AG04449 (cell line): ENCODE measurements around the gene CHST11.

Experiments used
- CTCF ChIA-PET: fragments of 350-600 bp; formaldehyde crosslinking; extraction: SDS; loops from one replicate; lab custom pipeline; 2021; ENCODE audit warnings: antibody characterized with exemption; lab: Yijun Ruan, JAX
- POLR2A ChIA-PET: fragments of 400-600, 350-600 bp; formaldehyde crosslinking; extraction: SDS; loops from one replicate; lab custom pipeline; 2020; ENCODE audit warnings: antibody characterized with exemption, inconsistent platforms; lab: Yijun Ruan, JAX
- DNase-seq: peaks from one replicate; pipeline ENCODE4 v3.0.0-alpha.2; 2010; ENCODE audit warnings: low read depth, low spot score
- H3K4me3 ChIP-seq: 2 replicates; pipeline ENCODE4 v1.5.1; 2011; ENCODE audit warnings: low read depth, mild to moderate bottlenecking, control low read depth, low read length
- TF ChIP-seq, protein P1 (sequence below): IDR thresholded peaks from one replicate; pipeline ENCODE4 v1.5.1; 2011; ENCODE audit warnings: mild to moderate bottlenecking, moderate library complexity, low read length, control low read depth, inconsistent platforms; ENCODE audit not compliant: insufficient read depth; ENCODE audit errors: missing control alignments

The CHST11 gene

GRCh38 chr12:104596898-104597843 is 140.4 kb downstream of the CHST11 start:
- DNase-seq, result no peak
- ChIA-PET POLR2A (no interaction called here), CTCF (interaction anchor here (1.2 kb wide), 1 partner anchor 280 kb away, joined by 6 read pairs; no protein-coding TSS in a partner anchor)
- H3K4me3 ChIP-seq, result no peak overlapping the region
- TF ChIP-seq, protein P1, sequence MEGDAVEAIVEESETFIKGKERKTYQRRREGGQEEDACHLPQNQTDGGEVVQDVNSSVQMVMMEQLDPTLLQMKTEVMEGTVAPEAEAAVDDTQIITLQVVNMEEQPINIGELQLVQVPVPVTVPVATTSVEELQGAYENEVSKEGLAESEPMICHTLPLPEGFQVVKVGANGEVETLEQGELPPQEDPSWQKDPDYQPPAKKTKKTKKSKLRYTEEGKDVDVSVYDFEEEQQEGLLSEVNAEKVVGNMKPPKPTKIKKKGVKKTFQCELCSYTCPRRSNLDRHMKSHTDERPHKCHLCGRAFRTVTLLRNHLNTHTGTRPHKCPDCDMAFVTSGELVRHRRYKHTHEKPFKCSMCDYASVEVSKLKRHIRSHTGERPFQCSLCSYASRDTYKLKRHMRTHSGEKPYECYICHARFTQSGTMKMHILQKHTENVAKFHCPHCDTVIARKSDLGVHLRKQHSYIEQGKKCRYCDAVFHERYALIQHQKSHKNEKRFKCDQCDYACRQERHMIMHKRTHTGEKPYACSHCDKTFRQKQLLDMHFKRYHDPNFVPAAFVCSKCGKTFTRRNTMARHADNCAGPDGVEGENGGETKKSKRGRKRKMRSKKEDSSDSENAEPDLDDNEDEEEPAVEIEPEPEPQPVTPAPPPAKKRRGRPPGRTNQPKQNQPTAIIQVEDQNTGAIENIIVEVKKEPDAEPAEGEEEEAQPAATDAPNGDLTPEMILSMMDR, result no peak

GRCh38 chr12:104598342-104599271 is 141.9 kb downstream of the CHST11 start:
- POLR2A ChIA-PET, result no interaction called here
- TF ChIP-seq, protein P1, result no peak
- CTCF ChIA-PET, result no interaction called here
- no peak overlapping the region for H3K4me3 ChIP-seq
- DNase-seq, result no peak

DNA sequence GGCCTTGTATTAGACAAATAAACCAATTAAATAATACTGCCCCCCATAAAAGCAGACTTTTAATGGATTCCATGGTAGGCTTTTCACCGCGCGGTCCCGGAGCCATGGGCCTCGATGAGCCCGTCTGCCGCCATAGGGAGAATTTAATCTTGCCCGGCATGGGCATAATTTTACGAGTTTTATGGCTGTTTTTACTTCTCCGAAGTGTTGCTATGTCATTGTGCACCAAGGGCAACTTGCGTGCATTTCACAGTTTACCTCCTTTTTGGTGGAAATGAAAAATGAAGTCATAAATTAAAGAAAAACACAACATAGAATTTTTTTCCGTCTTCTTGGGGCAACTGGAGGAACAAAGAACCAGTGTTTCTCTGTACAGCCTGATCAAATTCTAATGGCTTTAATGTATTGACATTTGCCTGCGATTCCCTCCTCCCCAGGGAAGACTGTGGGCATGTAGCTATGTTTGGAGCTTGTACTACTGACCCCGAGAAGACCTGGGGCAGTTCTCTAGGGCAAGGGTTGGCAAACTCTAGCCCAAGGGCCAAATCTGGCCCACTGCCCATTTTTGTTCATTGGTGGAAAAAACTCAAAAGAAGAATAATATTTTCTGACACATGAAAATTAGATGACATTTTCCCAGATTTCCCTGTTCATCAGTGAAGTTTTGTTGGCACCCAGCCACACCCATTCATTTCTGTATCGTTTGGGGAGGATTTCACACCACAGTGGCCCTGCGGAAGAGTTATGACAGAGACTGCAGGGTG is 142.7 kb downstream of the CHST11 start:
- CTCF ChIA-PET, result interaction anchor here (1.3 kb wide), 1 partner anchor 15 kb away, joined by 3 read pairs; no protein-coding TSS in a partner anchor

DNA sequence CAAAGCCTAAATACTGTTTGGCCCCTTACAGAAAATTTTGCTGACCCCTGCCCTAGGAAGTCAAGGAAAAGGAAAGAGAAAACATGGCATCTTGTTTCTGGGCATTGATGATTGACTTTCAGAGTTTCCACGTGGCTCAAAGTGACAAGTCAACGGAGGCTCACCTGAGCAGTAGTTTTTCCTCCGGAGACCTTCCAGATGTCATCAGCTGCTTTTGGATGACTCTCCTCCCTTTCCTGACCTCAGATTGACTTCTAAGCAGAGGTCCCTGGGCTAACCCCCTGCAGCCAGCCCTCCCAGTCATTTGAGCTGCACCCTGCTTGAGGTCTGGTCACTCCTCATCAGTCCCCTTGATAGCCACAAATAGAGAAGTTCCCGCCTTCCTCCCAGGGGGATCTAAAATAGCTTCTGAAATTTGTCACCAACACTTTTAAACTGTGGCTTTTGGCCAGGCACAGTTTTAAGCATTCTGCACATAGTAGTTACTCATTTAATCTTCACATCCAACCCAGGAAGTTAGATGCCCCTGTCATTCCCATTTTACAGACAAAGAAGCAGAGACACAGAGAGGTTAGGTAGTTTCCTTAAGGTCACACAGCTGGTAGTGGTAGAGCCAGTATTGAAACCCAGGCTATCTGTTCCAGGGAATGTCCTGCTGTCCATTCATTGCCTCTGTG is 143.4 kb downstream of the CHST11 start:
- no peak overlapping the region for H3K4me3 ChIP-seq
- ChIA-PET CTCF (interaction anchor here (1.3 kb wide), 1 partner anchor 15 kb away, joined by 3 read pairs; no protein-coding TSS in a partner anchor), POLR2A (no interaction called here)
- no peak for DNase-seq
- TF ChIP-seq, protein P1, result no peak

More for the DNA sequence above, 142.7 kb downstream of the CHST11 start:
- TF ChIP-seq, protein P1, result no peak
- POLR2A ChIA-PET, result no interaction called here
- H3K4me3 ChIP-seq, result no peak overlapping the region
- no peak for DNase-seq

GRCh38 chr12:104600790-104601739 is 144.3 kb downstream of the CHST11 start:
- CTCF ChIA-PET, result interaction anchor here (0.7 to 1.3 kb wide), 4 partner anchors 16 to 276 kb away, joined by 3 to 4 read pairs (median 3); no protein-coding TSS in a partner anchor
- TF ChIP-seq, protein P1, result no peak
- DNase-seq, result no peak
- no peak overlapping the region for H3K4me3 ChIP-seq
- POLR2A ChIA-PET, result no interaction called here
